ENCODE results near the gene PRELP. TPM values are rescaled to one million over a fixed set of nuclear protein-coding genes. Genes with fewer than 3 reads are reported as not detected.

PRELP gene
- total RNA-seq, 1 donor from 2014 or later: not detected

DNA sequence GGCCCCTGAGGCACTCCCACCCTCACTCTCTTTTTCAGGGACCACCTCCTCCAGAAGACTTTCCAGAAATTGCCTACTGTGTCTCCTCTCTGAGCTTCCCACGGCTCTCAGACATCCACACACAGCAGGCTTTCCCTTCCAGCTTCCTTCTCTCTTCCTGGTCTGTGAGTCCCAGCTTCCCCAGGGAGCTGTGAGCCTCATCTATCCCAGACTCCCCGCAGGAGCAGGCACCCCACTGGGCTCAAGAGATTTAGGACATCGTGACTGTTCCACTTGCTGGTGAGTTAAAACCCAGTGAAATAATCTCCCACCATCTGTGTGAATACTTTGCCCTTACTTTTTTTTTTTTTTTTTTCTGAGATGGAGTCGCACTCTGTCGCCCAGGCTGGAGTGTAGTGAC is 22.0 kb upstream of the PRELP start:
- DNase-seq (ENCODE audit: low read depth): no peak
- TF ChIP-seq, protein P1, sequence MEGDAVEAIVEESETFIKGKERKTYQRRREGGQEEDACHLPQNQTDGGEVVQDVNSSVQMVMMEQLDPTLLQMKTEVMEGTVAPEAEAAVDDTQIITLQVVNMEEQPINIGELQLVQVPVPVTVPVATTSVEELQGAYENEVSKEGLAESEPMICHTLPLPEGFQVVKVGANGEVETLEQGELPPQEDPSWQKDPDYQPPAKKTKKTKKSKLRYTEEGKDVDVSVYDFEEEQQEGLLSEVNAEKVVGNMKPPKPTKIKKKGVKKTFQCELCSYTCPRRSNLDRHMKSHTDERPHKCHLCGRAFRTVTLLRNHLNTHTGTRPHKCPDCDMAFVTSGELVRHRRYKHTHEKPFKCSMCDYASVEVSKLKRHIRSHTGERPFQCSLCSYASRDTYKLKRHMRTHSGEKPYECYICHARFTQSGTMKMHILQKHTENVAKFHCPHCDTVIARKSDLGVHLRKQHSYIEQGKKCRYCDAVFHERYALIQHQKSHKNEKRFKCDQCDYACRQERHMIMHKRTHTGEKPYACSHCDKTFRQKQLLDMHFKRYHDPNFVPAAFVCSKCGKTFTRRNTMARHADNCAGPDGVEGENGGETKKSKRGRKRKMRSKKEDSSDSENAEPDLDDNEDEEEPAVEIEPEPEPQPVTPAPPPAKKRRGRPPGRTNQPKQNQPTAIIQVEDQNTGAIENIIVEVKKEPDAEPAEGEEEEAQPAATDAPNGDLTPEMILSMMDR (conservative IDR thresholded peaks at IDR 0.05; ENCODE audit: low read depth, low read length): no peak
- H3K4me3 ChIP-seq (ENCODE audit: low read depth, low read length): no peak overlapping the region

DNA sequence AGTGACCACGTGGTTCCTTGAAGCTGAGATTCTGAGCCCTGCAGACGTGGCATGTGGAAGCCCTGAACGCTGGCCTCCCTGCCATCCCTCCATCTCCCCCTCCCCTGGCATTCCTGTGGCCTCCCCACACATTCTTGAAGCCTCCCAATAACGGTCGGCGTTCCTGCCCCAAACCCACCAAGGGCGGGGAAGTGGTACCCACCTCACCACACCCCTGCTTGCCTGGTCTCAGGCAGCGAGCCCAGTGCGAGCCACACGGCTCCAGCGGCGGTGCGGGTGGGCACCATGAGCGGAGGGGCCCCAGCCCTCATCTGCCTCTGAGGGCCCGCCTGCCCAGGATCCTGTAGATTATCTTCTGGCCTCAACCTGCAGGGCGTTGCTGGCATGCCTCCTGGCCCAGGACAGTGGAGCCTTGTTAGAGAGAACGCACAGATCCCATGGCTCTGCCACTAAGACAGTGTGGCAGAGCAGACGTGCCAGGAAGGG is 20.6 kb upstream of the PRELP start:
- H3K4me3 ChIP-seq (ENCODE audit: low read depth, low read length): no peak overlapping the region
- TF ChIP-seq, protein P1 (conservative IDR thresholded peaks at IDR 0.05; ENCODE audit: low read depth, low read length): no peak
- no peak for DNase-seq (ENCODE audit: low read depth)

DNA sequence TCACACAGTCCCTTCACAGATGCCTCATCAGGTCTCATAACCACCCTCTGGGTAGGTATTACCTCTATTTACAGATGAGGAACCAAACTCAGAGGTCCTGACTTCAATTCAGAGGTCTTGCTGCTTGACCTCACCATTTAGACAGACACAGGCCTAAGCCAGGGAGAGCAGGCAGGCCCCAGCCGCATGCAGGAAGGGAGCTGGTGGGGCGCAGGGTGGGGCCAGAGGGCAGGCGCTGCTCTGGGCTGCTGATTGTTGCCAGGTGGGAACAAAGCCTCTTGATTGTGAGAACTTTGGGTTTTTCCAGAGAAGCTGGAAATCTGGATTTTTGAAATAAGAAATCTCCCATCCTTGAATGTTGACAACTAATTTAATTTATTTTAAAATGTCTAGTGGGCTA is 19.9 kb upstream of the PRELP start:
- TF ChIP-seq, protein P1 (conservative IDR thresholded peaks at IDR 0.05; ENCODE audit: low read depth, low read length): no peak
- H3K4me3 ChIP-seq (ENCODE audit: low read depth, low read length): no peak overlapping the region
- DNase-seq (ENCODE audit: low read depth): no peak

DNA sequence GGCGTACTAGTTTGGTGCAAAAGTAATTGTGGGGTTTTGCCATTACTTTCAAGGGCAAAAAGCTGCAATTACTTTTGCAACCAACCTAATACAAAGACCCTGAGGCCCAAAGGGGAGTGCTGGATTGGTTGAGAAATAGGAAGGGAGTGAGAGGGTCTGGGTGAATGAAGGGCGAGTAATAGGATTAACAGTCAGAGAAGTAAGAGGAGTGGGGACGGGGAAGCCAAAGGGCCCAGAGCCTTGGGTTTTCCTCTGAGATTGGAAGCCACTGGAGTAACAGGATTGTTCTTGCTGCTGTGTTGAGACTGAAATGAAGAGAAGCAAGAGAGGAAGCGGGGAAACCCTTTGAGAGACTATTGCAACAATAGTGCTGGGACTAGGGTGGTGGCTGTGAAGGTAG is 19.0 kb upstream of the PRELP start:
- TF ChIP-seq, protein P1 (conservative IDR thresholded peaks at IDR 0.05; ENCODE audit: low read depth, low read length): no peak
- DNase-seq (ENCODE audit: low read depth): no peak
- H3K4me3 ChIP-seq (ENCODE audit: low read depth, low read length): no peak overlapping the region

DNA sequence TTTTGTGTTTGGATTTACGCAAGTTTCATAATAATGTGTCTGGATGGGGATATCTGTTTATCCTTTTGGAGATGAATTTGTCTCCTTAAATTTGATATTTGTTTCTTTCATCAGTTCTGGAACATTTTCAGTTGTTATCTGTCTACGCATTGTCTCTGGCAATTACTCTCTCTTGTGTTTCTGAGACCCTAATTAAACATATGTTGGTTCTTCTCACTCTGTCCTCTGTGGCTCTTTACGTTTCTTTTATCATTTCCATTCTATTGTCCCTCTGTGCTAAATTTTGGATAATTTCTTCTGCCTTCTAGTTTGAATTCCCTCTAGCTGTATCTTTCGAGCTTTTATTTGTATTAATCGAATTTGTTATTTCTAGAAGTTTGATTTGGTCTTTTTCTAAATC is 17.5 kb upstream of the PRELP start:
- DNase-seq (ENCODE audit: low read depth): no peak
- TF ChIP-seq, protein P1 (conservative IDR thresholded peaks at IDR 0.05; ENCODE audit: low read depth, low read length): no peak
- H3K4me3 ChIP-seq (ENCODE audit: low read depth, low read length): no peak overlapping the region

DNA sequence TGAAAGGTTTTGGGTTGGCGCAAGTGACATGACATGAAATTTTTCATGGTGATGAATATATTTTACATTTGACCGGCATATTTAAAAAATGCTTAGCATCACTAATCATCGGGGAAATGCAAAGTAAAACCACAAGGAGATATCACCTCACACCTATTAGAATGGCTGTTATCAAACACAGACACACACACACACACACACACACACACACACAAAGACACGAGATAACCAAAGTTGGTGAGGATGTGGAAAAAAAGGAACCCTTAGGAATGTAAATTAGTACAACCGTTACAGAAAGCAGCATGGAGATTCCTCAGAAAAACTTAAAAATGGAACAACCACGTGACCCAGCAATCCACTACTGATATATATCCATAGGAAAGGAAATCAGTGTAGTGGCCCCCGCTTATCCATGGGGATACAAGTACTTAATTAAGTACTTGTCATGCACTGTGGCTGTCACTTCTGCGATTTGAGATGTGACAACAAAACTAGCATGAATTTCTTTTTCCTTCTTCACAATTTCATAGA is 15.9 kb upstream of the PRELP start:
- DNase-seq (ENCODE audit: low read depth): no peak
- TF ChIP-seq, protein P1 (conservative IDR thresholded peaks at IDR 0.05; ENCODE audit: low read depth, low read length): no peak
- no peak overlapping the region for H3K4me3 ChIP-seq (ENCODE audit: low read depth, low read length)

DNA sequence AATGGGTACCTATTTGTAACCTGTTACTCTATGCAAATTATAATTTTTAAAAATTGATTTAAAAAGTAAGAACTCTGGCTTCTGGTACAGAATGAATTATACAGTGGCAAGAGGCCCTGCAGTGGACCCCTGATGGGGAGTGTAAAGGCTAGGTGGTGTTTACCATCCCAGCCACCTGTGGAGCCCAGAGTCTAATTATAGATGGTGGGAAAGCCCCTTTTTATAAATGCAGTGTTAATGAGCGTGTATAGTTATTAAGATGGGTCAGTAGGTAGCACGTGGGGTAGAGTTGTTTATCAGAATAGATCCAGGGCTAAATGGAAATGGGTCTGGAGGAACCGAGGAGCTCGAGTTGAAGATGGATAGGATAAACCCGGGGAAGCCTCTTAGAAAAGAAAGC is 13.9 kb upstream of the PRELP start:
- no peak for DNase-seq (ENCODE audit: low read depth)
- TF ChIP-seq, protein P1 (conservative IDR thresholded peaks at IDR 0.05; ENCODE audit: low read depth, low read length): no peak
- no peak overlapping the region for H3K4me3 ChIP-seq (ENCODE audit: low read depth, low read length)
